Measurements from ENCODE around the gene ZC3HAV1. TPM values are rescaled to one million over a fixed set of nuclear protein-coding genes. Genes with fewer than 3 reads are reported as not detected.
"Not testable (repeated sequence)": the region's sequence is repeated elsewhere in the genome, so short reads cannot be mapped to it uniquely, and the experiment has no call there.

The ZC3HAV1 gene
- total RNA-seq, 1 donor from 2014 or later = 44.6 TPM

- peak overlapping the region; percentile 95 for H3K27ac Mint-ChIP-seq
- peak; percentile 40 for DNase-seq (ENCODE audit: low spot score, unreplicated experiment)
- peaks cover 6% of the 10 kb centered on the region for H3K27me3 Mint-ChIP-seq
- H3K36me3 Mint-ChIP-seq (ENCODE audit: insufficient read depth) = no peaks in the 10 kb centered on the region
- H3K4me3 Mint-ChIP-seq (ENCODE audit: low read depth) = peak overlapping the region; percentile 88
- no peak for TF ChIP-seq CTCF (IDR thresholded peaks at IDR 0.05; ENCODE audit: unreplicated experiment)
- no peaks in the 10 kb centered on the region for H3K9me3 Mint-ChIP-seq (ENCODE audit: low read depth)
- H3K4me1 Mint-ChIP-seq (ENCODE audit: low read depth) = peaks cover 18% of the 10 kb centered on the region
Observed at GRCh38 chr7:139108266-139109187, 993 bp downstream of the ZC3HAV1 start.

- Mint-ChIP-seq H3K27me3 (peaks cover 6% of the 10 kb centered on the region), H3K27ac (no peak overlapping the region), H3K4me3 (ENCODE audit: low read depth) (peak overlapping the region; percentile 88), H3K9me3 (ENCODE audit: low read depth) (no peaks in the 10 kb centered on the region), H3K36me3 (ENCODE audit: insufficient read depth) (no peaks in the 10 kb centered on the region), H3K4me1 (ENCODE audit: low read depth) (peaks cover 18% of the 10 kb centered on the region)
- TF ChIP-seq CTCF (IDR thresholded peaks at IDR 0.05; ENCODE audit: unreplicated experiment) = no peak
- no peak for DNase-seq (ENCODE audit: low spot score, unreplicated experiment)
Observed at GRCh38 chr7:139106959-139107358, 2.6 kb downstream of the ZC3HAV1 start.

GRCh38 chr7:139106227-139106626, 3.3 kb downstream of the ZC3HAV1 start:
- not testable (repeated sequence) for H3K27me3 Mint-ChIP-seq; H3K36me3 Mint-ChIP-seq (ENCODE audit: insufficient read depth); H3K27ac Mint-ChIP-seq; DNase-seq (ENCODE audit: low spot score, unreplicated experiment); H3K9me3 Mint-ChIP-seq (ENCODE audit: low read depth)
- H3K4me1 Mint-ChIP-seq (ENCODE audit: low read depth) = peaks cover 17% of the 10 kb centered on the region
- peak overlapping the region; percentile 55 for H3K4me3 Mint-ChIP-seq (ENCODE audit: low read depth)

GRCh38 chr7:139105484-139105883, 4.0 kb downstream of the ZC3HAV1 start:
- no peaks in the 10 kb centered on the region for H3K27me3 Mint-ChIP-seq
- H3K4me3 Mint-ChIP-seq (ENCODE audit: low read depth) = no peak overlapping the region
- DNase-seq (ENCODE audit: low spot score, unreplicated experiment) = no peak
- H3K4me1 Mint-ChIP-seq (ENCODE audit: low read depth) = peaks cover 15% of the 10 kb centered on the region
- no peak for TF ChIP-seq CTCF (IDR thresholded peaks at IDR 0.05; ENCODE audit: unreplicated experiment)
- H3K9me3 Mint-ChIP-seq (ENCODE audit: low read depth) = no peaks in the 10 kb centered on the region
- no peak overlapping the region for H3K27ac Mint-ChIP-seq
- H3K36me3 Mint-ChIP-seq (ENCODE audit: insufficient read depth) = peaks cover 3% of the 10 kb centered on the region

- Mint-ChIP-seq H3K4me1 (ENCODE audit: low read depth) (peaks cover 14% of the 10 kb centered on the region), H3K9me3 (ENCODE audit: low read depth) (no peaks in the 10 kb centered on the region), H3K27ac (no peak overlapping the region), H3K27me3 (no peaks in the 10 kb centered on the region), H3K36me3 (ENCODE audit: insufficient read depth) (peaks cover 9% of the 10 kb centered on the region), H3K4me3 (ENCODE audit: low read depth) (no peak overlapping the region)
- no peak for DNase-seq (ENCODE audit: low spot score, unreplicated experiment)
- no peak for TF ChIP-seq CTCF (IDR thresholded peaks at IDR 0.05; ENCODE audit: unreplicated experiment)
Observed at GRCh38 chr7:139104091-139104450, 5.4 kb downstream of the ZC3HAV1 start.

Measured in progenitor cell of endocrine pancreas (in vitro differentiated cells).